ENCODE measurements around the gene ERMAP.
"Not testable (repeated sequence)": the region's sequence is repeated elsewhere in the genome, so short reads cannot be mapped to it uniquely, and the experiment has no call there.

The ERMAP gene

DNA sequence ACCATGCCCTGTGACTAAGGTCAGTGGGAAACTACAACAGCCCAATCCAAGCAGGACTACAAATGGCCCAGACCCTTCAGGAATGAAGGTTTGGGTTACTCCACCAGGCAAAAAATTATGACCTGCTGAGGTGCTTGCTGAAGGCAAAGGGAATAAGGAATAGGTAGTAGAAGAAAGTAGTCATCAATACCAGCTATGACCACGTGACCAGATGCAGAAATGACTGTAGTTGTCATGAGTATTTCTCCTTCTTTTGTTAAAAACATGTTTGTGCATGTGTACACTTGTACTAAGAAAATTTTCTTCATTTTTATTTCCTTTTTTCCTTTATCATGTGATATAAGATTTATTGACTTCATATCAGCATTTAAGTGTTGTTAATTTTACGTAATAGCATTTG lies 52.3 kb downstream of the ERMAP start:
- not testable (repeated sequence) for DNase-seq (ENCODE audit: low read depth in 1 of 2, low spot score in 1 of 2)

DNA sequence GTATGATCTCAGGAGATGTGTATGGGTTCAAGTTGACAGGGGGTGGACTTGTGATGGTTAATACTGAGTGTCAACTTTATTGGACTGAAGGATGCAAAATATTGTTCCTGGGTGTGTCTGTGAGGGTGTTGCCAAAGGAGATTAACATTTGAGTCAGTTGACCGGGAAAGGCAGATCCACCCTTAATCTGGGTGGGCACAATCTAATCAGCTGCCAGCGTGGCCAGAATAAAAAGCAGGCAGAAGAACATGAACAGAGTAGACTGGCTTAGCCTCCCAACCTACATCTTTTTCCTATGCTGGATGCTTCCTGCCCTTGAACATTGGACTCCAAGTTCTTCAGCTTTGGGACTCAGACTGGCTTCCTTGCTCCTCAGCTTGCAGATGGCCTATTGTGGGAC lies 52.8 kb downstream of the ERMAP start:
- DNase-seq (ENCODE audit: low read depth in 1 of 2, low spot score in 1 of 2) = not testable (repeated sequence)

DNA sequence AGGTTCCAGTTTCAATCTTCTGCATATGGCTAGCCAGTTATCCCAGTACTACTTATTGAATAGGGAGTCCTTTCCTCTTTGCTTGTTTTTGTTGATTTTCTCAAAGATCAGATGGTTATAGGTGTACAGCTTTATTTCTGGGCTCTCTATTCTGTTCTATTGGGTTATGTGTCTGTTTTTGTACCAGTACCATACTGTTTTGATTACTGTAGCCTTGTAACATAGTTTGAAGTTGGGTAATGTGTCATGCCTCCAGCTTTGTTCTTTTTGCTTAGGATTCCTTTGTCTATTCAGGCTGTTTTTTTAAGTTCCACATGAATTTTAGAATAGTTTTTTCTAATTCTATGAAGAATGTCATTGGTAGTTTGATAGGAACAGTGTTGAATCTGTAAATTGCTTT lies 56.2 kb downstream of the ERMAP start:
- DNase-seq (ENCODE audit: low read depth in 1 of 2, low spot score in 1 of 2) = not testable (repeated sequence)

DNA sequence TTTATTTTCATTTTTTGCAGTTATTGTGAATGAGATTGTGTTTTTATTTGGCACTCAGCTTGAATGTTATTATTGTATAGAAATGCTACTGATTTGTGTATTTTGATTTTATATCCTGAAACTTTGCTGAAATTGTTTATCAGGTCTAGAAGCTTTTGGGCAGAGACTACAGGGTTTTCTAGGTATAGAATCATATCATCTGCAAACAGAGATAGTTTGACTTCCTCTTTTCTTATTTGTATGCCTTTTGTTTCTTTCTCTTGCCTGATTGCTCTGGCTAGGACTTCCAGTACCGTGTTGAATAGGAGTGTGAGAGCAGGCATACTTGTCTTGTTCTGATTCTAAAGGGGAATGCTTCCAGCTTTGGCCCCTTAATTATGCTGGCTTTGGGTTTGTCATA lies 56.7 kb downstream of the ERMAP start:
- DNase-seq (ENCODE audit: low read depth in 1 of 2, low spot score in 1 of 2) = no peak

DNA sequence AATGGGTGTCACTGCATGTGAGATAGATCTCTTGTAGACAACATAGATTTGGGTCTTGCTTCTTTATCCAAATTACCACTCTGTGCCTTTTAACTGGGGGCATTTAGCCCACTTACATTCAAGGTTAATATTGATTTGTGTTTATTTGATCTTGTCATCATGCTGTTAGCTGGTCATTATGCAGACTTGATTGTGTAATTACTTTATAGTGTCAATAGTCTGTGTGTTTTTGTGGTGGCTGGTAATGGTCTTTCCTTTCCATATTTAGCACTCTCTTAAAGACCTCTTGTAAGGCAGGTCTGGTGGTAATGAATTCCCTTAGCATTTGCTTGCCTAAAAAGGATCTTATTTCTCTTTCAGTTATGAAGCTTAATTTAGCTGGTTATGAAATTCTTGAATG lies 59.1 kb downstream of the ERMAP start:
- no peak for DNase-seq (ENCODE audit: low read depth in 1 of 2, low spot score in 1 of 2)

DNA sequence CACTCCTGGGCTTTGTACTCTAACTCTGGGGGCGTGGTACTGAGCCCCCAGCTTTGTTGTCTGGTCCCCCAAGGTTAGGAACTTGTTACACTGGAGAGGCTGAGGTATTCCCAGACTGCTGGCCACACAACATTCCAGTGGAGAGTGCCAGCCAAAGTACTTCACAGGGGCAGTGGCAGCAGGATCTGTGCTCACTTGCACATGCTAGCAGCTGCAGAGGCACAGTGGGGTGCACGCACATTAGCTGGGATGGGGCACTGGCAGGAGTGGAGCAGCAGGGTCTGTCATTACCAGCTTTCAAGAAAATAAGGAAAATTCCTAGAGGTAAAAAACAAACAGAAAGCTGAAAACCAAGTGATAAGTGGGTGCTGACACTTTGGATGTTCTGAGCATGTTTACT lies 60.5 kb downstream of the ERMAP start:
- no peak for DNase-seq (ENCODE audit: low read depth in 1 of 2, low spot score in 1 of 2)

DNA sequence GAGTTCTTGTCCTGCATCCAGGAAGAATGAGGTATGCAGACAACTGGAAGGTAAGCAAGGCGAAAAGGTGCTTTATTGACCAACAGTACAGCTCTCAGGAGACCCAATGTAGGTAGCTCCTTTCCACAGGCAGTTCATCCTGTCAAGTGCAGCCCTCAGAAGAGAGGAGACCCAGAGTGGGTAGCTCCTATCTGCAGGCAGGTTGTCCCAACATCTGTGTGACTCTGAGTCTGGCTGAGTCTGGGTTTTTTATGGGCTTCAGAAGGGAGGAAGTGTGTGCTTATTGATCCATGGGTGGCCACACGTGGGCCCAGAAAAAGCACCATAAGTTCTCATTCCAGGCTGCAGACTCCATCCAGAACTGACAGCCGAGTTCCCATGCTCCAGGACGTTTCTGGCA lies 63.5 kb downstream of the ERMAP start:
- DNase-seq (ENCODE audit: low read depth in 1 of 2, low spot score in 1 of 2) = no peak

DNA sequence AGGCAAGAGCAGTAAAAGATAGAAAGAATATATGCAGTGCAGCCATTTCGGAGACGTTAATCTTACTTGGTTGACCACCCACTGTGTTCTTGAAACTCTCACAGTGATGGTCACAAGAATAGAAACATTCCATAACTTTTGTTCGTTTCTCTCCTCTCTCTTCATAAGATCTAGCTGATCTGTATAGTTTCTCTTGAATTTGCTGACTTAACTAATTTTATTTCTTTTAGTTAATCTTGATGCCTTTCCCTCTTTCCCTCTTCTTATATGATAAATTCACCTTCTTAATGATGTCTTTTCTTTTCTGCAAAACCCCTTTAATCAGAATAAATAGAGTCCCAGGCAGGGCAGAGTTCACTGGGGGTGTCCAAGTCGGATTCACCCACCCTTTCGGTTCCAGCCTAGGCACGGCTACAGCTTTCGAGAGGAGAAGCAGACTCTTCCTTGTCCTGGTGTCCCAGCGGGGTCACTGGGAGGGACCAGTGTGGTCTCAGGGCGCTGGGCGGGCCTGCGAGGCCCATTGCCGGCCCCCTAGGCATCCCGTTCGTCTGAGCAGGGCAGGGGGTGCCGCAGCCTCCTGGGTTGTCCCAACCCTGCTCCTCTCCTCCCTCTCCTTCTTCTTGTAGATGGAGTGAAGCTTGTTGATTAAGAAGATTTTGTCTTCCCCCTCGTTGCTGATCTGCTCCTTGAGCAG lies 69.3 kb downstream of the ERMAP start:
- DNase-seq (ENCODE audit: low read depth in 1 of 2, low spot score in 1 of 2) = no peak

DNA sequence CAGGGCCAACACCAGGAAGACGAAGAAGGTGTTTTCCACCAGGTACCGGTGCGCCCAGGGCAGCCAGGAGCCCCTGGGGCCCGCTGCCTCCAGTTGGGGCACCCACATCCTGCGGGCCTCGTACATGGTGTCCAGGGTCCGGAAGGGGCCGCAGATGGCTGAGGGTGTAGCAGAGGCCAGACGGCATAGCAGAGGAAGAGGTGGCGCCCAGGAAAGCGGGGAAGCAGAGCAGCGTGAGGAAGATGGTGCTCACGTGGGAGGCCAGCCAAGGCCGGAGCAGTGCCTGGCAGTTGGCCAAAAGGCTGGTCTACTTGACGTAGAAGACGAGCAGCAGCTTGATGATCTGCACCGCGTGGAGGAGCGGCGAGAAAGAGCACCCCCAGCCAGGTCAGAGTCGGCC lies 69.9 kb downstream of the ERMAP start:
- no peak for DNase-seq (ENCODE audit: low read depth in 1 of 2, low spot score in 1 of 2)

DNA sequence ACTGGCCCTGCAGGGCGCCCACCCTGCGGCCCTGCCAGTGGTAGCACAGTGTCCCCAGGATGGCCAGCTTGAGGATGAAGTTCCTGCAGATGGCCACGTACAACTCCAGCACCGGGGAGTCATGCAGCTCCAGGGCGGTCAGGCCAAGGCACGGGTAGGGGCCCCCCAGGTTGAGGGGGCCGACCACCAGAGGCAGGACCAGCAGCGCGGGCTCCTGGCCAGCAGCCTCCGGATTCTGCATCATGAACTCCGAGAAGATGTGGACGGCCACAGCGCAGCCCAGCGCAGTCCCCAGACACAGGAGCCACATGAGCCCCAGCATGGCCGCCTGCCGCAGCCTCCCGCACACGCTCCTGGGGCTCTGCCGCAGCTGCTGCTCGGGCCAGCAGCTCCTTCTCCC lies 70.4 kb downstream of the ERMAP start:
- DNase-seq (ENCODE audit: low read depth in 1 of 2, low spot score in 1 of 2) = no peak

DNA sequence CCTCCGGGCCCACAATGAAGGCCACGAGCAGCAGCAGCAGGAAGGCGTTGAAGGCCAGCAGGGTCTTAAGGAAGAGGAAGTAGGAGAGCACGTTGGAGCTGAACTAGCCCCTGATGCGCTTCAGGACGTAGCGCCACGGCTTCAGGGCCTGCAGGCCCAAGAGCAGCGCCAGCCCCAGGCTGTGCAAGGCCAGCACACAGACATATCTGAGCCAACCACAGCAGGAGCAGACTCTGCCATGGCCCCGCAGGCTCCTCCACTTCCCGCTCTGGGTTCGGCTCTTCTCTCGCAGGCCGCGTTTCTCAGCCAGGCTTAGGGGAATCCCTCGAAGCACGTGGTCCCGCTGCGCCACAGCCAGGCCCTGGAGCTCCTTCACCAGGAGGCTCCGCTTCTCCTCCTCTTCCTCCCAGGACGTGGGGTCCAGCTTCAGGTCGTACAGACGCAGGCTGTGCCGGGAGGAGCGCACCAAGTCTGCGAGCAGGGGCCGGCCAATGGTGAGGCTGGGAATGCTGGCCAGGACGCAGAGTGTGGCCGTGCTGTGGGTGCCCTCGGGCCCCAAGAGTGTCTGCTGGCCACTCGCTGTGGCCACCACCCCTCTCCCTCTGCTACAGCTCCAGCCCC lies 71.2 kb downstream of the ERMAP start:
- no peak for DNase-seq (ENCODE audit: low read depth in 1 of 2, low spot score in 1 of 2)

DNA sequence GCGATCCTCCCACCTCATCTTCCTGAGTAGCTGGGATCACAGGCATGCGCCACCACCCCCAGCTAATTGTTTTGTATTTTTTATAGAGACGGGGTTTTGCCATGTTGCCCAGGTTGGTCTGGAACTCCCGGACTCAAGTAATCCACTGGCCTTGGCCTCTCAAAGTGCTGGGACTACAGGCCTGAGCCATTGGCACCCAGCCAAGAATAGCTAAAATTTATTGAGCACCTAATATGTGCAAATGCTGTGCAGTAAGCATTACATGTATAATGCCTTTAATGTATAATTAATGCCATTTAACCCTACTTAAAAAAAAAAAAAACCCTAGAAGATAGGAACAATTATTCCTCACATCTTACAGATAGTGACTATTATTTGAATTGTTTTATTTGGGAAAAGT lies 72.3 kb downstream of the ERMAP start:
- no peak for DNase-seq (ENCODE audit: low read depth in 1 of 2, low spot score in 1 of 2)

DNA sequence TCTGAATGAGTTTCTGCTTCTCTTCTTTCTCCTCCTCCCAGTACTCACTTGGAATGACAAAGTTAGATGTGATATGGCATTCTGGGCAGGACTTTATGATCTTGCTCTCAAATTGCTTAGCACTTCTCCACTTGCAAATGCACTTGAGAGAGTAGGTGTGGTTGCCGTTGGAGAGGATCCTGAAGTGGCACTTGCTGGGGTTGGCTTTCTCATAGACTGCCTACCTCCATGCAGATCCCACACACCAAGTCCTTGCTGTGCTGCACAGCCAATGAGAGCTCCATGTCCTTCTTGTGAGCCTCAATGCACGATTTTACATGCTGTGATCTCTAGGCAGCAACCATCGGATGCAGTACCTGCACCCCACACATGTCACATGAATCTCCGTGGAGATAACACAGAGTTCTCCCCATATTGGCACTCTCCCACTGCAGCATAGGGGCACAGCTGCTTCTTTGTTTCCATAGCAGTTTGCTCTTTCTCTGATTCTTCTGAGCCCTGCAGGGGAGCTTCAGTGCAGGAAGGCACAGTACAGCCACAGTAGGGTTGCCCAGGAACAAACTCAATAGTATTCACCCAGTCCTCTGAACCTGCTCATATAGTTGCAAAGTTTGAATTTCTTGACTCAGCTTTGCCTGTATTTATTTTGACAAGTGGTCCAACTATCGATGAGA lies 74.7 kb downstream of the ERMAP start:
- no peak for DNase-seq (ENCODE audit: low read depth in 1 of 2, low spot score in 1 of 2)
